Prostate gland (tissue), 2 donors: ENCODE results near the gene METTL9. TPM values are rescaled to one million over a fixed set of nuclear protein-coding genes. Genes with fewer than 3 reads are reported as not detected.

ENCODE experiments used
- DNase-seq: peaks from one replicate; pipeline ENCODE4 v3.0.0-alpha.2; 2019; ENCODE audit warnings: low spot score
- H3K27ac ChIP-seq, 2 donors: fragments of 200-600 bp; sonication (generic); 2 replicates each; pipeline ENCODE4 v1.5.1; 2017 to 2019
- H3K27me3 ChIP-seq: fragments of 200-600 bp; sonication (generic); replicated peaks from 2 replicates; pipeline ENCODE4 v1.5.1; 2019; ENCODE audit not compliant: insufficient read depth
- H3K36me3 ChIP-seq, 2 donors: fragments of 200-600 bp; sonication (generic); 1 replicate in 1 of 2; 2 replicates in 1 of 2; pipeline versions ENCODE4 v1.5.1 to v1.8.1; 2017 to 2019
- H3K4me1 ChIP-seq: fragments of 200-600 bp; sonication (generic); replicated peaks from 2 replicates; pipeline ENCODE4 v1.5.1; 2019
- H3K4me3 ChIP-seq, 2 donors: fragments of 200-600 bp; sonication (generic); 2 replicates each; pipeline ENCODE4 v1.5.1; 2017 to 2019
- H3K9me3 ChIP-seq: fragments of 200-600 bp; sonication (generic); 2 replicates; pipeline ENCODE4 v1.5.1; 2017
- POLR2A ChIP-seq: fragments of 450-650 bp; IDR thresholded peaks from one replicate; pipeline ENCODE4 v1.6.1; 2016; ENCODE audit warnings: antibody characterized with exemption, mild to moderate bottlenecking
- POLR2AphosphoS5 ChIP-seq: sonication (generic); formaldehyde crosslinking; IDR thresholded peaks from one replicate; pipeline ENCODE4 v1.6.1; 2017; ENCODE audit warnings: antibody characterized with exemption
- WGBS: methylation state at CpG from one replicate; pipeline ENCODE4 v1.1.5; 2018; 5-methylcytosine and 5-hydroxymethylcytosine counted together
- intact Hi-C: fragments of 100-400 bp; cut with DNase I; formaldehyde crosslinking; loops from one replicate; pipeline ENCODE4 v1.14.2; 2022
- total RNA-seq, 2 donors: library from RNA; depleted of rRNA; stranded (reverse); fragments of >200 nt; gene quantifications; one replicate each; pipeline ENCODE4 v1.1.0, GENCODE V29; 2016
- TF ChIP-seq, protein P1 (sequence below), 4 experiments: fragments of 200-600 bp in 2 of 4; fragments of 450-650 bp in 2 of 4; sonication (generic) in 2 of 4; IDR thresholded peaks; 1 replicate in 3 of 4; 2 replicates in 1 of 4; pipeline ENCODE4 v1.5.1; 2016 to 2019; ENCODE audit warnings: antibody characterized with exemption in 4 of 4, mild to moderate bottlenecking in 2 of 4, moderate library complexity in 2 of 4

METTL9 gene
- total RNA-seq, 2 donors from 2014 or later, result 98.9 to 160 TPM

DNA sequence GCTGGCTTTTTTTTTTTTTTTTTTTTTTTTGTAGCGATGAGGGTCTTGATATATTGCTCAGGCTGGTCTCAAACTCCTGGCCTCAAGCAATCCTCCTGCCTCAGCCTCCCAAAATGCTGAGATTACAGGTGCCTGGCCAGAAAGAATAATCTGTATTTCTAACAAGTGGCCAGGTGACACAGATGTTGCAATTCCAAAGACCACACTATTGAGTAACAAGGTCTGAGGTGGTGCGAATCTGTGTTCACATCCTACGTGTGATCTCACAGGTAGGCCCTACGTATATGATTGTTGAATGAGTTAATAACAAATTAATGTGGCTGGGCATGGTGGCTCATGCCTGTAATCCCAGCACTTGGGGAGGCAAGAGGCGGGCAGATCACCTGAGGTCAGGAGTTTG is 97.7 kb downstream of the METTL9 start:
- Histone ChIP-seq H3K4me1 (no peaks in the 10 kb centered on the region), H3K9me3 (no peaks in the 10 kb centered on the region), H3K4me3 (no peak overlapping the region), H3K36me3 (no peaks in the 10 kb centered on the region), H3K27ac (no peak overlapping the region), H3K27me3 (no peaks in the 10 kb centered on the region)
- no peak for TF ChIP-seq POLR2A
- TF ChIP-seq, protein P1, sequence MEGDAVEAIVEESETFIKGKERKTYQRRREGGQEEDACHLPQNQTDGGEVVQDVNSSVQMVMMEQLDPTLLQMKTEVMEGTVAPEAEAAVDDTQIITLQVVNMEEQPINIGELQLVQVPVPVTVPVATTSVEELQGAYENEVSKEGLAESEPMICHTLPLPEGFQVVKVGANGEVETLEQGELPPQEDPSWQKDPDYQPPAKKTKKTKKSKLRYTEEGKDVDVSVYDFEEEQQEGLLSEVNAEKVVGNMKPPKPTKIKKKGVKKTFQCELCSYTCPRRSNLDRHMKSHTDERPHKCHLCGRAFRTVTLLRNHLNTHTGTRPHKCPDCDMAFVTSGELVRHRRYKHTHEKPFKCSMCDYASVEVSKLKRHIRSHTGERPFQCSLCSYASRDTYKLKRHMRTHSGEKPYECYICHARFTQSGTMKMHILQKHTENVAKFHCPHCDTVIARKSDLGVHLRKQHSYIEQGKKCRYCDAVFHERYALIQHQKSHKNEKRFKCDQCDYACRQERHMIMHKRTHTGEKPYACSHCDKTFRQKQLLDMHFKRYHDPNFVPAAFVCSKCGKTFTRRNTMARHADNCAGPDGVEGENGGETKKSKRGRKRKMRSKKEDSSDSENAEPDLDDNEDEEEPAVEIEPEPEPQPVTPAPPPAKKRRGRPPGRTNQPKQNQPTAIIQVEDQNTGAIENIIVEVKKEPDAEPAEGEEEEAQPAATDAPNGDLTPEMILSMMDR (IDR thresholded peaks at IDR 0.05), result no peak
- TF ChIP-seq POLR2AphosphoS5, result no peak
- WGBS, result 97% methylated on average over 5 of the region's 5 CpGs
- intact Hi-C loops, result no loop called here
- DNase-seq, result no peak

DNA sequence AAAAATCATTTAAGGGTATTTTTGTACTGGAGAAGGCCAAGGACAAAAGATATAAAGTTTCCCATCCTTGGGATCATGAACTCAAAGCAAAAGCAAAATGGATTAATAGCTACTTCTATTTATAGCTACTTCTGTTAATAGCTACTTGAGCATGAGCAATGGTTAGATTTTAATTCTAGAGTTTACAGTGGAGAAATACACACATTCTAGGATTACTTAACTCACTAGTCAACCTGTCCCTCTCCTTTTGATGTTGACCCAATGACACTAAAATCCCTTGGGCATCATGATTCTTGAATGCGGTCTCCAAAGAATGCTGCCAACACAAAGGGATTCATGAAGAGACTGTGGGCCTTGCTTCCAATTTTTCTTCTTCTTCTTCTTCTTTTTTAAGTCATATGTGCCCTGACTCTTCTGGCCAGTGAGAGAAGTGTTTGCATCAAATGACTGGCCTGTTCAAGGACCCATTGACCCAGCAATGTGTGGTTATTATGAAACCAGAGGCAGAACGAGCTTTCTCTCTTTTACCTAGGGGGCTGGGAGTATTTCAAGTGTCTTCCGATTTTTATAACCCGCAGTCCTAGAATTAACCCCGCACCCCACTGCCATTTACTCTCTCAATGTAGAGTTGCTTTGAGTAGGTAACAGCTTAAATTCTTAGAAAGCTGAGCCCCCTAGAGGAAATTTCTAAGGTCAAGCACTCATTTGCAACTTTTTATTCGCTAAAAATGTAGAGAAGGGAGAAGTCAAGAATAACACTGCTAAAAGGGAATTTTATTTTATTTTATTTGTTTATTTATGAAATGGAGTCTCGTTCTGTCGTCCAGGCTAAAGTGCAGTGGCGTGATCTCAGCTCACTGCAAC is 99.0 kb downstream of the METTL9 start:
- no peak overlapping the region for H3K27ac ChIP-seq
- intact Hi-C loops, result no loop called here
- no peaks in the 10 kb centered on the region for H3K9me3 ChIP-seq
- no peaks in the 10 kb centered on the region for H3K27me3 ChIP-seq
- no peak overlapping the region for H3K4me3 ChIP-seq
- no peaks in the 10 kb centered on the region for H3K4me1 ChIP-seq
- no peak for DNase-seq
- WGBS, result 67% methylated on average over 9 of the region's 9 CpGs
- no peak for TF ChIP-seq POLR2AphosphoS5
- TF ChIP-seq, protein P1 (IDR thresholded peaks at IDR 0.05), result no peak
- TF ChIP-seq POLR2A, result no peak
- H3K36me3 ChIP-seq, result no peaks in the 10 kb centered on the region

DNA sequence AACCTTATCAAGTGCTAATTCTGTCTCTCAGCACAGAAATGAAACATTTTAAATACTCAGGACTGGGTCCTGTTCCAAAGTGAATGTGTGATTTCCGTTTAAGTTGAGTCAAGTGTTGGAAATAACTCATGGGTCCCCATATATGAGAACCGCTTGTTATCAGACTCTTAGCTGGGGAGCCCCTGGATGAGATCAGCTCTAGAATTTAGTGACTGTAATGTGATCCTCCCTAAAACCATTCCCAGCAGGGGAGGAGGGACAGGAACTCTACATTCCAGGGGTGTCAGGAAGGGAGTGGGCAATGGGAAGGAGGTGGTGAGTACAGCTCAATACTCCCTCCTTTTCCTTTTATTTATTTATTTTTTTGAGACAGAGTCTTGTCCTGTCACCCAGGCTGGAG is 101.9 kb downstream of the METTL9 start:
- intact Hi-C loops, result no loop called here
- WGBS, result 62% methylated on average over 2 of the region's 2 CpGs
- Histone ChIP-seq H3K4me3 (no peak overlapping the region), H3K9me3 (no peaks in the 10 kb centered on the region), H3K27me3 (no peaks in the 10 kb centered on the region), H3K4me1 (no peaks in the 10 kb centered on the region), H3K27ac (no peak overlapping the region), H3K36me3 (no peaks in the 10 kb centered on the region)
- TF ChIP-seq POLR2A (no peak), POLR2AphosphoS5 (no peak)
- TF ChIP-seq, protein P1 (IDR thresholded peaks at IDR 0.05), result no peak
- no peak for DNase-seq

DNA sequence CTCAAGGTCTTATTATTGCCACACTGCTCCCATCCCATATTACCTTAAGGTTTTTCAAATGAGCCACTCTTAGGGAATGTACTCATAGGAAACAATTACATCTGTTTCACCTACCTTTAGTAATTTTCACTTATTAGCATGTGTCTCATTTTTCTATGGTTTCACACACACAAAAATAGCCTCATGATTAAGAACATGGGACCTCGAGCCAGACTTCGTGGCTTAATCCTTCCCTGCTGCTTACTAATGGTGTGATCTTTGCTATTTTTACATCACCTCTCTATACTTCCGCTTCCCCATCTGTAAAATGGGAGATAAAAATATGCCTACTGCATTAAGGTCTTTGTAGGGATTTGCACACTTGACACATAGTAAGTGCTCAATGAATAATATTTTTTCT is 102.9 kb downstream of the METTL9 start:
- no peak overlapping the region for H3K27ac ChIP-seq
- no peaks in the 10 kb centered on the region for H3K36me3 ChIP-seq
- no peak overlapping the region for H3K4me3 ChIP-seq
- no peak for DNase-seq
- H3K9me3 ChIP-seq, result no peaks in the 10 kb centered on the region
- WGBS, result 86% methylated on average over 3 of the region's 3 CpGs
- H3K4me1 ChIP-seq, result no peaks in the 10 kb centered on the region
- TF ChIP-seq POLR2AphosphoS5 (no peak), POLR2A (no peak)
- TF ChIP-seq, protein P1 (IDR thresholded peaks at IDR 0.05), result no peak
- no peaks in the 10 kb centered on the region for H3K27me3 ChIP-seq
- intact Hi-C loops, result no loop called here

DNA sequence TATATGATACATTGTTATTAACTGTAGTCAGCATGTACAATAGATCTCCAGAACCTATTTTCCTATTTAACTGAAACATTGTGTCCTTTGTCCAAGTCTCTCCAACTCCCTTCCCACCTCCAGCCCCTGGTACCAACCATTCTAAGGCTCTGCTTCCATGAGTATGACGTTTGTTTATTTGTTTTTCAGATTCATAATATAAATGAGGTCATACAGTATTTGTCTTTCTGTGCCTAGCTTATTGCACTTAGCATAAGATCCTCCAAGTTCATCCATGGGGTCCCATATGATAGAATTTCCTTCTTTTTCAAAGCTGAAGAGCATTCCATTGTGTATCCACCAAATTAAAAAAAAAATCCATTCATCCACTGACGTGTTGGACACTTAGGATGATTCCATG is 103.8 kb downstream of the METTL9 start:
- 50% methylated on average over 2 of the region's 2 CpGs for WGBS

More for the DNA sequence above, 103.8 kb downstream of the METTL9 start:
- no peaks in the 10 kb centered on the region for H3K27me3 ChIP-seq
- no peaks in the 10 kb centered on the region for H3K36me3 ChIP-seq
- TF ChIP-seq POLR2AphosphoS5 (no peak), POLR2A (no peak)
- TF ChIP-seq, protein P1 (IDR thresholded peaks at IDR 0.05), result no peak
- no peaks in the 10 kb centered on the region for H3K9me3 ChIP-seq
- intact Hi-C loops, result no loop called here
- no peak for DNase-seq
- H3K4me3 ChIP-seq, result no peak overlapping the region
- H3K4me1 ChIP-seq, result no peaks in the 10 kb centered on the region
- H3K27ac ChIP-seq, result no peak overlapping the region
